Endothelial cell of umbilical vein (primary cell): ENCODE measurements around the gene LRRC59. TPM values are rescaled to one million over a fixed set of nuclear protein-coding genes. Genes with fewer than 3 reads are reported as not detected.

Experiments used
- BruUV-seq: library from RNA; stranded (reverse); fragments of 400-500 nt; replicated peaks from 2 replicates; lab custom pipeline; 2021; lab: Mats Ljungman, UMichigan
- CTCF ChIA-PET: fragments of 300-600, 350-600 bp; sonication (Branson Sonifier 250); formaldehyde crosslinking; loops from one replicate; lab custom pipeline; 2021; ENCODE audit warnings: antibody characterized with exemption, inconsistent platforms; lab: Charles Lee
- POLR2A ChIA-PET: fragments of 300-600, 350-600 bp; sonication (Branson Sonifier 250); formaldehyde crosslinking; loops from one replicate; lab custom pipeline; 2021; ENCODE audit warnings: antibody characterized with exemption, inconsistent platforms; lab: Charles Lee
- DNase-seq: peaks from one replicate; pipeline ENCODE4 v3.0.0-alpha.2; 2011; ENCODE audit warnings: low read depth, low spot score
- FAIRE-seq: peaks from 2 replicates; lab custom pipeline; 2011; peaks lifted over from hg19 to GRCh38; lab: Jason Lieb, UNC
- H2AFZ ChIP-seq: 2 replicates; pipeline ENCODE4 v1.6.0; 2012; ENCODE audit warnings: low read depth, low read length, control low read depth, inconsistent platforms
- H3K27ac ChIP-seq: 2 replicates; pipeline ENCODE4 v1.5.1; 2011; ENCODE audit warnings: low read depth, mild to moderate bottlenecking, control low read depth, low read length, moderate library complexity; ENCODE audit not compliant: insufficient read depth
- H3K27me3 ChIP-seq, 2 experiments: 2 replicates each; pipeline versions ENCODE4 v1.6.0 to v1.6.1; 2011; ENCODE audit warnings: low read length in 2 of 2, mixed read lengths in 1 of 2; ENCODE audit not compliant: control insufficient read depth in 2 of 2, insufficient read depth in 2 of 2
- H3K36me3 ChIP-seq, 2 experiments: 2 replicates in 1 of 2; 3 replicates in 1 of 2; pipeline ENCODE4 v1.5.1; 2011; ENCODE audit warnings: low read length in 2 of 2, mild to moderate bottlenecking in 1 of 2, moderate library complexity in 1 of 2; ENCODE audit not compliant: control insufficient read depth in 2 of 2, insufficient read depth in 2 of 2; ENCODE audit errors: extremely low read depth in 1 of 2
- H3K4me1 ChIP-seq: 3 replicates; pipeline ENCODE4 v1.5.1; 2011; ENCODE audit warnings: mild to moderate bottlenecking, low read length; ENCODE audit not compliant: control insufficient read depth, insufficient read depth; ENCODE audit errors: extremely low read depth
- H3K4me2 ChIP-seq: 2 replicates; pipeline ENCODE4 v1.6.1; 2011; ENCODE audit warnings: low read length, control low read depth, mixed read lengths; ENCODE audit not compliant: insufficient read depth
- H3K4me3 ChIP-seq, 3 experiments: fragments of 200-600 bp in 1 of 3; sonication (generic), shearing (Covaris generic) in 1 of 3; replicated peaks in 1 of 3; 2 replicates each; pipeline ENCODE4 v1.5.1; 2011 to 2016; ENCODE audit warnings: control low read depth in 3 of 3, low read length in 3 of 3, mild to moderate bottlenecking in 2 of 3, inconsistent platforms in 1 of 3, low read depth in 1 of 3, moderate library complexity in 1 of 3; ENCODE audit not compliant: insufficient read depth in 1 of 3
- H3K79me2 ChIP-seq: 2 replicates; pipeline ENCODE4 v1.6.0; 2012; ENCODE audit warnings: low read length, inconsistent platforms; ENCODE audit not compliant: control insufficient read depth, insufficient read depth
- H3K9ac ChIP-seq: replicated peaks from 2 replicates; pipeline ENCODE3; 2011; ENCODE audit warnings: low read length, control low read depth; ENCODE audit not compliant: insufficient read depth; ENCODE audit errors: extremely low read depth
- H3K9me1 ChIP-seq: replicated peaks from 3 replicates; pipeline ENCODE4 v1.6.0; 2011; ENCODE audit warnings: mild to moderate bottlenecking, low read length; ENCODE audit not compliant: control insufficient read depth, insufficient read depth; ENCODE audit errors: extremely low read depth
- H3K9me3 ChIP-seq: replicated peaks from 2 replicates; pipeline ENCODE4 v1.5.1; 2012; ENCODE audit warnings: low read length, inconsistent platforms; ENCODE audit not compliant: control insufficient read depth, insufficient read depth
- H4K20me1 ChIP-seq: replicated peaks from 2 replicates; pipeline ENCODE3; 2011; ENCODE audit warnings: mild to moderate bottlenecking, low read length; ENCODE audit not compliant: control insufficient read depth, insufficient read depth; ENCODE audit errors: extremely low read depth
- EZH2 ChIP-seq: IDR thresholded peaks from 2 replicates; pipeline ENCODE4 v1.6.1; 2012; ENCODE audit warnings: borderline replicate concordance, low read depth, mild to moderate bottlenecking, moderate library complexity, low read length, inconsistent platforms; ENCODE audit not compliant: severe bottlenecking
- FOS ChIP-seq: IDR thresholded peaks from 2 replicates; pipeline ENCODE4 v1.6.1; 2011; ENCODE audit warnings: mild to moderate bottlenecking, low read length, moderate library complexity, borderline replicate concordance; ENCODE audit not compliant: insufficient read depth
- GATA2 ChIP-seq: IDR thresholded peaks from 2 replicates; pipeline ENCODE4 v1.7.0; 2011; ENCODE audit warnings: low read depth, mild to moderate bottlenecking, moderate library complexity, mixed read lengths, low read length; ENCODE audit not compliant: insufficient read length, insufficient read depth
- JUN ChIP-seq: IDR thresholded peaks from 2 replicates; pipeline ENCODE4 v1.6.1; 2011; ENCODE audit warnings: borderline replicate concordance, low read depth; ENCODE audit not compliant: insufficient read length, insufficient read depth
- MYC ChIP-seq: IDR thresholded peaks from one replicate; pipeline ENCODE4 v1.6.1; 2011; ENCODE audit warnings: mild to moderate bottlenecking, low read depth, low read length
- POLR2A ChIP-seq: IDR thresholded peaks from 2 replicates; pipeline ENCODE4 v1.6.1; 2012; ENCODE audit warnings: low read depth, mild to moderate bottlenecking, control low read depth, low read length
- POLR2AphosphoS5 ChIP-seq: IDR thresholded peaks from 2 replicates; pipeline ENCODE4 v1.6.1; 2012; ENCODE audit warnings: low read depth, mild to moderate bottlenecking, control low read depth, low read length, moderate library complexity; ENCODE audit not compliant: insufficient read depth
- dilution Hi-C: fragments of 300-500 bp; cut with MboI; formaldehyde crosslinking; loops from one replicate; pipeline ENCODE4 v1.15.0; 2019; ENCODE audit warnings: low sequenced_read_pairs; ENCODE audit not compliant: extremely low pct_ligation_motif_present
- intact Hi-C: fragments of 100-400 bp; cut with micrococcal nuclease; formaldehyde crosslinking; loops from one replicate; pipeline ENCODE4 v1.10.0; 2022
- polyA plus RNA-seq, 4 experiments: library from polyadenylated mRNA; depleted of rRNA in 3 of 4; stranded (reverse) in 3 of 4; unstranded in 1 of 4; fragments of >200 nt; gene quantifications; 2 replicates each; pipeline versions ENCODE4 v1.2.1 to v1.2.3, GENCODE V29; 2011 to 2012; ENCODE audit warnings: missing spikeins in 1 of 4
- total RNA-seq: library from RNA; stranded (reverse); gene quantifications from 2 replicates; pipeline ENCODE4 v1.2.3, GENCODE V29; 2021
- TF ChIP-seq, protein P1 (sequence below): IDR thresholded peaks from 2 replicates; pipeline ENCODE4 v1.6.1; 2011; ENCODE audit not compliant: insufficient read depth, insufficient read length
- TF ChIP-seq, protein P2 (sequence below), 2 donors: IDR thresholded peaks; 1 replicate in 1 of 2; 2 replicates in 1 of 2; pipeline ENCODE4 v1.5.1; 2011; ENCODE audit warnings: low read length in 2 of 2, mild to moderate bottlenecking in 2 of 2, moderate library complexity in 2 of 2, control low read depth in 1 of 2, inconsistent platforms in 1 of 2, low read depth in 1 of 2; ENCODE audit not compliant: insufficient read depth in 1 of 2; ENCODE audit errors: extremely low read depth in 1 of 2

The LRRC59 gene
- total and polyA plus RNA-seq, 2 donors (not counting 3 experiments of a cell fraction or from before 2014, with no cell fraction given): 93.9 to 183 TPM

DNA sequence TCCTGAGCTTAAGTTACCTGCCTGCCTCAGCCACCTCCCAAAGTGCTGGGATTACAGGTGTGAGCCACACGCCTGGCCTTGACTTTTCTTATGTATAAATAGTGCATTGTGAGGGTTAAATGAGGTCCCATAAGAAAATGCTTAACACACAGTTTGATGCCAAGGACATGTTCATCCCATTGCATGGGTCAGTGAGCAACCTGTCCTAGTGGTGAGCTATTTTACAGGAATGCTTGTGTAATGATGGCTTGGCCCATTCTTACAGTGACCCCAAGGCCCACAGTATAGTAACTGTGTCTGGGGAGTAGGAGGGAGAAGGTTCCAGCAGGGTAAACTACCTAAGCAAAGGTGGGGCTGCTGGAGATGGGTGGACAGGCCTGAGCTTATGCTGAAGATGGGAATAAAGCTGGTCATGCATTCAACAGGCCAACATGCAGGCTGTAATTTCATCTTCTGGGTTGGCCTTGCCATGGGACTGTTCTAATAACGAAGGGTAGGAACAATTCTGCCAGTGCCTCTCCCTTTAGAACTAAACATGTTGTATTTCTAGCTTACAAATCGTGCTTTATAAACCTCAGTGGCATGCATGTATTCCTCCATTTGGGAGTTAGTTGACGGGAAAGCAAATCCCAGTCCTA lies 34.9 kb upstream of the LRRC59 start:
- DNase-seq (no peak), FAIRE-seq (no peak)
- POLR2A ChIA-PET: no interaction called here
- dilution Hi-C loops: no loop called here
- CTCF ChIA-PET: interaction anchor here (1.5 to 4.4 kb wide), 3 partner anchors 11 to 35 kb away, joined by 4 to 20 read pairs (median 5); partner anchors contain the start of gene LRRC59
- H2AFZ ChIP-seq: no peak overlapping the region
- H3K9ac ChIP-seq: no peak overlapping the region
- TF ChIP-seq GATA2 (no peak), MYC (no peak)
- TF ChIP-seq, protein P1, sequence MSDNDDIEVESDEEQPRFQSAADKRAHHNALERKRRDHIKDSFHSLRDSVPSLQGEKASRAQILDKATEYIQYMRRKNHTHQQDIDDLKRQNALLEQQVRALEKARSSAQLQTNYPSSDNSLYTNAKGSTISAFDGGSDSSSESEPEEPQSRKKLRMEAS: no peak
- no peak overlapping the region for H3K27ac ChIP-seq
- H3K27me3 ChIP-seq: no peaks in the 10 kb centered on the region
- BruUV-seq: no TSS peak
- no peak overlapping the region for H3K4me3 ChIP-seq
- H3K9me1 ChIP-seq: no peaks in the 10 kb centered on the region
- no peaks in the 10 kb centered on the region for H3K79me2 ChIP-seq
- no peak overlapping the region for H3K4me2 ChIP-seq
- no peaks in the 10 kb centered on the region for H4K20me1 ChIP-seq
- intact Hi-C loops: no loop called here
- H3K36me3 ChIP-seq: peaks cover 0 to 4% of the 10 kb centered on the region in 2 experiments
- peaks cover under 1% of the 10 kb centered on the region for H3K4me1 ChIP-seq
- H3K9me3 ChIP-seq: no peaks in the 10 kb centered on the region

DNA sequence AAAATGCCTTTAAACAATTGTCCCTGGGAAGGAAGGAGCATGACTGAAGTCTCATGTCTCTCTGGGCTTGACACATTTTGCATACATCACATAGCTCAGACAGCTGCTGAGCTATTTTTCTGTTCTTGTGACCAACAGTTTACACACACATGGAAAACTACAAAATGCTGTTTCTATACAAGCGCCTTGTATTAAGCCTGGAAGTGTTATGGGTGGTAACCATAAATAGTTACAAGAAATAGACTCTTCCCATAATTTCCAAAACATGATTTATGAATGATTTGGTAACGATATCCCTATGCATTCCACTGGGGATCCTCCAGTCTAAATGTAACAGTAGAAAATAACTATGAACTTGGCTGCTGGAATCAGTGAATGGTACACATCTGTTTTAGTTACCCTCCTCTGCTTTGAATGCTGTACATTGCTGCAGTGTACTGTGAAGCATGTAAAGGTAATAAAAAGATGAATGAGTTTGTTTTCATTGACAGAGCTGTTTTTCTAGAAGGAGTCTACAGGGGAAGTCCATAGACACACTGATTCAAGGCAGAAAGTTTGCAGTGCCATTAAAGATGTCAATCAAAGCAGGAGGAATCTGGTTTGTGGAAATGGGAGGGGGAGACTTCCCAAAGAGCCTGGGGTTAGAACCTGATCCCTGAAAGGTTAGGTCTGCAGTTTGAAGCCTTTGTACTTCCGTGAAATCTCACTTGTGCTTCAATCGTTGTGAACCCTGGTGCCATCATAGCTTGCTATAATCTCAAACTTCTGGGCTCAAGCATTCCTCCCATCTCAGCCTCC lies 33.7 kb upstream of the LRRC59 start:
- no peak for FAIRE-seq
- H3K9me3 ChIP-seq: no peaks in the 10 kb centered on the region
- no peaks in the 10 kb centered on the region for H4K20me1 ChIP-seq
- ChIA-PET POLR2A (no interaction called here), CTCF (interaction anchor here (1.0 to 4.4 kb wide), 6 partner anchors 9 to 70 kb away, joined by 3 to 20 read pairs (median 4); partner anchors contain the start of gene LRRC59)
- TF ChIP-seq, protein P1: no peak
- TF ChIP-seq POLR2AphosphoS5 (no peak), JUN (no peak), EZH2 (no peak), FOS (no peak), MYC (no peak), POLR2A (no peak)
- TF ChIP-seq, protein P2, sequence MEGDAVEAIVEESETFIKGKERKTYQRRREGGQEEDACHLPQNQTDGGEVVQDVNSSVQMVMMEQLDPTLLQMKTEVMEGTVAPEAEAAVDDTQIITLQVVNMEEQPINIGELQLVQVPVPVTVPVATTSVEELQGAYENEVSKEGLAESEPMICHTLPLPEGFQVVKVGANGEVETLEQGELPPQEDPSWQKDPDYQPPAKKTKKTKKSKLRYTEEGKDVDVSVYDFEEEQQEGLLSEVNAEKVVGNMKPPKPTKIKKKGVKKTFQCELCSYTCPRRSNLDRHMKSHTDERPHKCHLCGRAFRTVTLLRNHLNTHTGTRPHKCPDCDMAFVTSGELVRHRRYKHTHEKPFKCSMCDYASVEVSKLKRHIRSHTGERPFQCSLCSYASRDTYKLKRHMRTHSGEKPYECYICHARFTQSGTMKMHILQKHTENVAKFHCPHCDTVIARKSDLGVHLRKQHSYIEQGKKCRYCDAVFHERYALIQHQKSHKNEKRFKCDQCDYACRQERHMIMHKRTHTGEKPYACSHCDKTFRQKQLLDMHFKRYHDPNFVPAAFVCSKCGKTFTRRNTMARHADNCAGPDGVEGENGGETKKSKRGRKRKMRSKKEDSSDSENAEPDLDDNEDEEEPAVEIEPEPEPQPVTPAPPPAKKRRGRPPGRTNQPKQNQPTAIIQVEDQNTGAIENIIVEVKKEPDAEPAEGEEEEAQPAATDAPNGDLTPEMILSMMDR (IDR thresholded peaks at IDR 0.05; ENCODE audit: extremely low read depth in 1 of 2, insufficient read depth in 1 of 2, low read depth in 1 of 2, low read length in 2 of 2): no peak
- dilution Hi-C loops (no loop called here), intact Hi-C loops (no loop called here)
- no peaks in the 10 kb centered on the region for H3K79me2 ChIP-seq
- no peaks in the 10 kb centered on the region for H3K9me1 ChIP-seq
- H2AFZ ChIP-seq: no peak overlapping the region
- H3K27ac ChIP-seq: no peak overlapping the region
- no peaks in the 10 kb centered on the region for H3K27me3 ChIP-seq
- H3K4me1 ChIP-seq: peaks cover 8% of the 10 kb centered on the region
- no peak for DNase-seq
- no peak overlapping the region for H3K4me3 ChIP-seq
- no TSS peak for BruUV-seq
- no peak overlapping the region for H3K4me2 ChIP-seq
- H3K36me3 ChIP-seq: no peaks in the 10 kb centered on the region
- H3K9ac ChIP-seq: no peak overlapping the region
